ENCODE measurements around the gene CES2.

DNA sequence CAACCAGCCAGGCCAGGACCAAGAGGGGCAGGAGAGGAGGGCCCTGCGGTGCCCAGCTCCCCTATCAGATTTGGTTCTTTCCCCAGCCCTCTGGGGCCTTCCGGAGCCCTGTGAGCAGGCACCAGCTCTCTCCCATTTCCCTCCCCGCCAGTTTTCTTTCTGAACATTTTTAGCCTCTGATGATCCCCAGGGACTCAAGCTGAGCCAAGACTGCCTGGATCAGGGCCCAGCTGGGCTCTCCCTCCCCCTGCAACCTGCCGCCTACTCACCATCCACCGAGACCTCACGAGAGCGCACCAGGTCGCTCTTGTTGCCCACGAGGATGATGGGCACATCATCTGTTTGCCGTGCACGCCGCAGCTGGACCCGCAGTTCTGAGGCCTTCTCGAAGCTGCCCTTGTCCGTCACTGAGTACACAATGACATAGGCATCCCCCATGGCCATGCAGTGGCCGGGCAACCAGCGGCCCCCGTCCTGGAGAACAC lies 12.0 kb upstream of the CES2 start:
- TF ChIP-seq, protein P1, sequence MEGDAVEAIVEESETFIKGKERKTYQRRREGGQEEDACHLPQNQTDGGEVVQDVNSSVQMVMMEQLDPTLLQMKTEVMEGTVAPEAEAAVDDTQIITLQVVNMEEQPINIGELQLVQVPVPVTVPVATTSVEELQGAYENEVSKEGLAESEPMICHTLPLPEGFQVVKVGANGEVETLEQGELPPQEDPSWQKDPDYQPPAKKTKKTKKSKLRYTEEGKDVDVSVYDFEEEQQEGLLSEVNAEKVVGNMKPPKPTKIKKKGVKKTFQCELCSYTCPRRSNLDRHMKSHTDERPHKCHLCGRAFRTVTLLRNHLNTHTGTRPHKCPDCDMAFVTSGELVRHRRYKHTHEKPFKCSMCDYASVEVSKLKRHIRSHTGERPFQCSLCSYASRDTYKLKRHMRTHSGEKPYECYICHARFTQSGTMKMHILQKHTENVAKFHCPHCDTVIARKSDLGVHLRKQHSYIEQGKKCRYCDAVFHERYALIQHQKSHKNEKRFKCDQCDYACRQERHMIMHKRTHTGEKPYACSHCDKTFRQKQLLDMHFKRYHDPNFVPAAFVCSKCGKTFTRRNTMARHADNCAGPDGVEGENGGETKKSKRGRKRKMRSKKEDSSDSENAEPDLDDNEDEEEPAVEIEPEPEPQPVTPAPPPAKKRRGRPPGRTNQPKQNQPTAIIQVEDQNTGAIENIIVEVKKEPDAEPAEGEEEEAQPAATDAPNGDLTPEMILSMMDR (IDR thresholded peaks at IDR 0.05; ENCODE audit: insufficient read depth, low read length, poor library complexity, severe bottlenecking) = no peak
- no peak for TF ChIP-seq EZH2phosphoT487 (conservative IDR thresholded peaks at IDR 0.05; ENCODE audit: low read length)
